Activated CD8-positive, alpha-beta memory T cell treated with anti-CD3 and anti-CD28 coated beads, Interleukin-2, amount 50 U/mL, for 4 hours (primary cell): ENCODE data around the gene ST6GALNAC3.

Source experiments
- DNase-seq: peaks from one replicate; pipeline ENCODE4 v3.0.0-alpha.2; 2020

ST6GALNAC3 gene

GRCh38 chr1:76465030-76465429, 390.5 kb downstream of the ST6GALNAC3 start:
- DNase-seq, result no peak

GRCh38 chr1:76470166-76470565, 395.6 kb downstream of the ST6GALNAC3 start:
- no peak for DNase-seq

- no peak for DNase-seq
Measured at GRCh38 chr1:76471536-76471935, 397.0 kb downstream of the ST6GALNAC3 start.

GRCh38 chr1:76473591-76473990, 399.0 kb downstream of the ST6GALNAC3 start:
- no peak for DNase-seq

GRCh38 chr1:76474922-76475321, 400.4 kb downstream of the ST6GALNAC3 start:
- no peak for DNase-seq

- no peak for DNase-seq
Measured at GRCh38 chr1:76477156-76477555, 402.6 kb downstream of the ST6GALNAC3 start.

GRCh38 chr1:76480827-76481226, 406.3 kb downstream of the ST6GALNAC3 start:
- no peak for DNase-seq

- no peak for DNase-seq
Measured at GRCh38 chr1:76481672-76482071, 407.1 kb downstream of the ST6GALNAC3 start.

GRCh38 chr1:76482272-76482671, 407.7 kb downstream of the ST6GALNAC3 start:
- no peak for DNase-seq

- no peak for DNase-seq
Measured at GRCh38 chr1:76491737-76492136, 417.2 kb downstream of the ST6GALNAC3 start.

GRCh38 chr1:76492752-76493430, 418.3 kb downstream of the ST6GALNAC3 start:
- DNase-seq, result no peak

- no peak for DNase-seq
Measured at GRCh38 chr1:76494807-76495206, 420.3 kb downstream of the ST6GALNAC3 start.

GRCh38 chr1:76496871-76497270, 422.3 kb downstream of the ST6GALNAC3 start:
- DNase-seq, result no peak

GRCh38 chr1:76500116-76500515, 425.6 kb downstream of the ST6GALNAC3 start:
- DNase-seq, result no peak

GRCh38 chr1:76501136-76501535, 426.6 kb downstream of the ST6GALNAC3 start:
- no peak for DNase-seq

GRCh38 chr1:76501586-76502219, 427.2 kb downstream of the ST6GALNAC3 start:
- no peak for DNase-seq

- no peak for DNase-seq
Measured at GRCh38 chr1:76503100-76503499, 428.6 kb downstream of the ST6GALNAC3 start.

GRCh38 chr1:76503736-76504135, 429.2 kb downstream of the ST6GALNAC3 start:
- DNase-seq, result no peak

- DNase-seq, result no peak
Measured at GRCh38 chr1:76507376-76507775, 432.8 kb downstream of the ST6GALNAC3 start.

- DNase-seq, result no peak
Measured at GRCh38 chr1:76508871-76509270, 434.3 kb downstream of the ST6GALNAC3 start.

GRCh38 chr1:76510672-76511557, 436.4 kb downstream of the ST6GALNAC3 start:
- no peak for DNase-seq

GRCh38 chr1:76511558-76512179, 437.1 kb downstream of the ST6GALNAC3 start:
- DNase-seq, result no peak

- no peak for DNase-seq
Measured at GRCh38 chr1:76530953-76531352, 456.4 kb downstream of the ST6GALNAC3 start.
